NCI-H526 (cell line): ENCODE results near the gene UFC1.

Source experiments
- DNase-seq, 2 experiments: peaks; one replicate each; lab custom pipeline; 2025; lab: John Stamatoyannopoulos, UW

Gene UFC1

DNA sequence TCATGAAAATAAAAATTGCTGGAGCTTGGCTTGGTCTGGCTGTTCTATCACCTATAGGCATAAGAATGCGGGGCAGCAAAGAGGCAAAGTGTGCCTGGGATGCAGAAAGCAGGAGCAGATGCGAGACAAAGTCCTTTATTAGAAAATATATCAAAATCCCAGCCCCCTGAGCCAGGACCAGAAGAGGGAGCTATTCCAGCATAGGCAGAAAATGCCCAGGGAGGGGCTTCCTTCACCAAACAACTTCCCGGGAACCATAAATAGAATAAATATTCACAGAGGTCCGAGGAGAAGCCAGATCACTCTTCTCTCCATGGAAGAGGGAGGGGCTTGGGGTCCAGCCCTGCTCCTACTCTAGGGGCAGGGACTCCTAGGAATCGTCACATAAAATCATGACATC is 17.4 kb downstream of the UFC1 start:
- DNase-seq: no peak

DNA sequence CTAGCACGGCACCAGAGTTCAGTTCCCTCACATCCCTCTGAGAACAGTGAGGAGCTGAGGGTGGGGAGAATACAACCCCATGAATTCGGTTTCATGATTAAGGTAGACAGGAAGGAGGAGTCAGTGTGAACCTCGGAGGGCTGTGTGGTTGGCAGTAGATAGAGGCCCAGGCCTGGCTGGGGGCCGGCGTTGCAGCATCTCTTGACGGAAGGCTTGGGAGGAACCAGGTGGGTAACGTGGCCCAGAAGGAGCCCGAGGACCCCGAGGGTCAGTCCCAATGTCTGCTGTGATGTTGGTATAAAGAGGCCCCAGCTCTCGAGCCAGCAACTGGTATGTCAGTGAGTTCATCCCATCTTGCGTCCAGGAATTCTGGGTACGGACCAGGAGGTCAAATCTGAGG is 17.9 kb downstream of the UFC1 start:
- no peak for DNase-seq

DNA sequence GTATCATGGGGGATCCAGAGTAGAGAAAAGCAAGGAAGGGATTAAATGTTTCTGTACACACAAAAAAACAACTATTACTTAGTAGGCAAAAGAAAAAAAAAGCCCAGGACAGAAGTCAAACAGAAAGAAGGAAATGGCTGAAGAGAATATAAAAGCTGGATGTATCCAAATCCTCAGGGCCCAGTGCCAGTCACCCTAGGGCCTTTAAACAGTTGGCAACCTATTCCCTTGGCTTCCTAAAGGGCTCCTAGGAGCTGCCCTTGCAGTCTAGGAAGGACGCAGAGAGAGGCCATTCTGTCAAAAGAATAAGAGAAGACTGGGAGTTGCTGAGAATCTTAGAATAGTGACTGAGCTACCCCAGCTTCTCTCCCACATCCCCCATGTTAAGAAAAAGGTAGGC is 18.6 kb downstream of the UFC1 start:
- no peak for DNase-seq

DNA sequence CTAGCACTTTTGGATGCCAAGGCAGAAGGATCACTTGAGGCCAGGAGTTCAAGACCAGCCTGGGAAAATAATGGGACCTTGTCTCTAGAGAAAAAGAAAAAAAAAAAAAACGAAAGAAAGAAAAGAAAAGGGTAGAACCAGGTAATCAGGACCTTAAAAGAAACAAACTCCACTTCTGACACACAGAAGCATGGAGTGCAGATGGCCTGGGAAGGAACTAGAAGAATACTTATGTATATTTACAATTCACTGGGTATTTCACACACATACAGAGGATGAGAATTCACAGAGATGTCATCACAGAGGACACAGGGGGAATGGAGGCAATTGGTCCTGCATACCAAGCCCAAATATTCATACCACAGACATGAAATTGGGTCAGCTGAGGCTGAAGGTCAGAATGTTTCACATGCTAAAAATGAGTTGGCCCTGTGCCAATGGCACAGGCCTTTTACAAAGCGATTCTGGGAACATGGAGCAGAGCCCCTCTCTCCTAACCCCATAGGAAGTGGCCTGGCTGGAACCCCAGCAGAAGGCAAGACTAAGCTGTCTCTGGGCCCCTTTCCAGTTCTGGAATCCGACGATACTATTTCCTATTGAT is 19.1 kb downstream of the UFC1 start:
- DNase-seq: no peak

DNA sequence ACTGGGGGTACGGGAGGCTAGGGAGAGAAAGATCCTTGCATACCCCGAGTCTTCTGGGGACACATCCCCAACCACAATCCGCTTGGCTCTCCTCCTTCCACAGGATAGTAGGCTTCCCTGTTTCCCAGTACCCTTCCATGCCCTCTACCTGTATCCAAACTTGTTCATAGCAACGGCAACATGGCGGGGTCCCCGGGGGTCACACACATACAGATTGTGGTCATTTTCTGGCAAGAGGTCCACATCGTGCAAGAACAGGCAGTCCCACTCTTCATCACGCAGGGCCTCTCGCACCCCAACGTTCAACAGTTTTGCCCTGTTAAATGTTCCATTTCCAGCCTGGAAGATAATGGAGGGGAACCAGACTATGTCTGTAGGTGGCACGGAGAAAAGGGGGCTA is 19.9 kb downstream of the UFC1 start:
- DNase-seq: no peak

DNA sequence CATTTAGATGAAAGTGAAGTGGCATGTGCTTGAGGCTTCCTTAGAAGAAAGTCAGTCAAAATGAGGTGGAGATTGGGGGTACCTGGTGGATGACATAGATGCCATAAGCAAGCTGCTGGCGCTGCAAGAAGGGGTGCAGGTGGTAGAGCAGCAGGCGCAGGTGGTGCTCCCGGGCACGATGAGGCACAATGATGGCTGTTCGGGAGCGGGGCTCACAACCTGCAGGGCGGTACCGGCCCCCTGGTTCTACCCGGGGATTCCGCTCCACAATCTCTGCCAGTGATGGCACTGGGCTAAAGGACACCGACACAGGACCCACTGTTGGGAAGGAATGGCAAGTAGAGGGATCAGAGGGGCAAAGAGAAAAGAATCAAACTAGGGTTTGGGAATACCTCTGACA is 21.1 kb downstream of the UFC1 start:
- no peak for DNase-seq

DNA sequence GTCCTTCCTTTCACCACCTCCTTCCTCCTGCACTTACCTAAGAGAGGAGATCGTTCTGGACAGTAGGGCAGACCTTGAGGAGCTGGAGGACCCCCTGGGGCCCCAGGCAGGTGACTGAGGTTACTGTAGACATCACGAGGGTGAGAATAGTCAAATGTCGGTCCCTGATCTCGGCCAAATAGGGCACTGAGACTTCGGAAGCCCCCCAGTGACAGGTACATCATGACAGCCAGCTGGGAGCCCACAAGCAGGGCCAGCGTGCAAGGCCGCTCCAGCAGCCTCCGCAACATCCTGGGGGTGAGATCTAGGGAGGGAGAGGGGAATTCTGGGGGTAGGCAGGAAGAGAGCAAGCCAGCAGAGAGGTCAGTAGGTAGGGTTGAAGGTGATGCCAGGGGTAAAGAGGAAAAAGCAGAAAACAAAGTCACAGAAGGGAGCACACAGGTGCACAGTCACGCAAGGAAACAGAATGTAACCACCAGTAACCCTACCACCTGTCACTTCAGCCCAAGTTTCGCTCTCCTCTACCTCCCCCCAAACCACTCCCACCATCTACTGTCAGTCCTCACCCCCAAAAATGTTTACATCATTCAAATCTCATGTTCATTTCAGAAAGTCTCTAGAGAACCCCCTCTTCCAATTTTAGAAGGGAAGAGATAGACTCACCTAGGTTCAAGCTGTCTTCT is 22.1 kb downstream of the UFC1 start:
- DNase-seq: no peak

DNA sequence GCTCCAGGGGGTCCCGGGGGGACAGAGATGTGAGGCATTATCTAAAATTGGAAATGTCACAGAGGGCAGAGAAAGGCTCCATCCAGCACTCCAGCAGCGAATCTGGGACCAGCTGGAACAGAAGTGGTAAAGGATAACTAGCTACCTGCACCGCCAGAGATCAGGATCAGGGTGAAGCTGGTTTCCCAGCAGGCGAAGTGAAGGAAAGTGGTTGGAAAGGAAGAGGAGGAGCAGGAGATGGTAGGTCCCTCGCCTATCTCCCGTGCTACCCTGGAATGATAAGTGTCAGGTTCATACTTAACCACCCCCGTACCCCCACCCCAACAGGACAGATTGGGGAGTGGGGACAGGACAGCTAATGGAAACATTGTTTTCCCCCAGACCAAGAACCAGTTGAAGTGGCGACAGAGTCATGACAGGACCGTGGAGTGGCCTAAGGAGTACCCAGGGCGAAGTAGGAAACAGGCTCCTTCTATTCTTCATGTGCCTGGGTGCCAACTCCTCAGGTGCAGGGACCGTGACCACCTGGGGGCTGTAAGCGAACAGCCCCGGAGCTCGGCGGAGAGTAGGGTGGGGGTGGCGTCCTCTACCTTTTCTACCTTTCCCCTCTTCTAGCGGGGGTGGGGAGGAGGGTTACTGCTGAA is 22.8 kb downstream of the UFC1 start:
- no peak for DNase-seq

DNA sequence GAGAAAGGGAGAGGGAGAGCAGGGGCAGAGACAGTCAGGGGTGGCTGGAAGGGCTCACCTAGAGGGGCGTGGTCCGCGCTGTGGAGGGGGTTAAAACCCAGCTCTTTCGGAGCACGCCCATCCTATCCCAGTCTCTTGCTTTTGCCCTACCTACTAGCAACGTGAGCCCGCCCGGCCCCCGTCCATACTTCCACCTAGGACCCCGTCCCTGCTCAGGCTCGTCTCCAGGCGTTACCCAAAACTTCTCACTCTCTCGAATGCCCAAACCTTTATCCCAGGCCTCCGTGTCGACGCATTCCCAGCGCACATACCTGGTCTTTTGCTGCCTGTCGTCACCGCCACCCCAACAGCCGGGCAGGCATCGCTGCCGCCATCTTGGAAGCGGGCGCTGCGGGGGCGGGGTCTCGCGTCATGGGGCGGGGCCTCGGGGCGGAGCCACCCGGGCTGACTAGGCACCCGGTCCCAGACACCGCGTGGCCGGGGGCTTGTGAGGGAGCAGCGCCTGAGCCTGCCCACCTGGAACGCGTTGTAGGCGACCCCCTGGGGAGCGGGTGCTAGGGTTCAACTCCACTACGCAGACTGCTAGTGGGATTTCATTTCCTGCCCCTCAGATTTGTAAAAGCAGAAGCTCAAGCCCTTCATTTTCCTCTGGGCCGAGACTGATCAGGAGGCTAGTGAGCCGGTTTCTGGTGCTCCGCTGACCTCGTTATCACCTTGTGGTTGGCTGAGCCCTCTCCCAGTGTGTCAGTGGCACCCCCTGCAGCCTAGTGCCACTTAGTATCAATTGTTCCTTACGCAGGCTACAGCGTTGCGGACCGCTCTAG is 23.5 kb downstream of the UFC1 start, which contains the start of gene B4GALT3:
Gene B4GALT3, minus strand, starts transcription at position 396 of the 824 bp plus-strand sequence. CDS start 1,447 bp downstream, outside the sequence.
- DNase-seq: peak; percentile 92 to 98

DNA sequence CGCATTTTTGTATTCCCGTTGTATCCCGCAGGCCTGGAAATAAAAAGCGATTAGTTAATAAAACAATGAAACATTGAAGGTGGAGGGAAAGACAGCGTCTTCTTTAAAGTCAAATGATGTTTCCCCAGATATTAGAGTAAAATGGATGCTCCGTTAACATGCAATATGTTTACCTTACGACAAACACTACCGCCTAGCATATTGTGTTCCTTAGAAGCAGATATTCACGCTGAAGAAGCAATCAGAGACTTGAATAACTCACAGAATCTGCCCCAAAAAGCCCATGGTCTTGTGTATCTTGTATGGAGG is 24.1 kb downstream of the UFC1 start:
- DNase-seq: no peak

DNA sequence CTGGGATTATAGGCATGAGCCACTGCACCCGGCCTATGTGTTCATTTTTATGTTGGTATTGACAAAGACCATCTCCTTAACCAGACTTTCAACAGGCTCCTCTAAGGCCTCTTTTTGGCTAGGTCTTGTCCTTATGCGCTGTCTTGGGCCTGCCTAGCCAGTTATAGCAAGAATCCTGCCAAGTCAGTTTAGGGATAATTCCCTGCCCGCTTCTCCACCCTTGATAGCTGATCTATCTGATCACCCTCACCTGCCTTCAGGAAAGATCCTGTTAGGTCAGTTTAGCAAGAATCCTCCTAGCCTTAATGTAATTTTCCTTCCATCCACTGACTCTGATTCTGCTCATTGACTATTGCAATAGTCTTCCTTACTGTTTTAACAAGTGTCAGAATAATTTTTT is 25.9 kb downstream of the UFC1 start:
- no peak for DNase-seq

DNA sequence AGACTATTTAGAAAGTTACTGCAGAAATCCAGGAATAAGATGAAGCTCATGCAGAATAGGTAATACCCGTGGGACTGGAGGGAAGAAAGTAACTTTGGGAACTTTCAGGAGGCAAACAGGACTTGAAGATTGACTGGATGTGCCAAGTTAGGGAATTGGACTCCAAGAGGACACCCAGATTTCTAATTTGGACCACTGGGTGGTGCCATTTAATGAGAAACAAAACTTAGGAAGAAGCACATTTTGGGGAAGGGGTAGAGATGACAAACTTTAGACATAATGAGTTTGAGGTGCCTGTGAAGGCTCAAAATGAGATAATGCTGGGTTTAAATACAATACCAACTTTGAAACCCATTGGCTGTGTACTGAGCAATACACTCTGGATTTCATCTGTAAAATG is 26.9 kb downstream of the UFC1 start:
- DNase-seq: peak in 1 of 2 experiments; percentile 44

DNA sequence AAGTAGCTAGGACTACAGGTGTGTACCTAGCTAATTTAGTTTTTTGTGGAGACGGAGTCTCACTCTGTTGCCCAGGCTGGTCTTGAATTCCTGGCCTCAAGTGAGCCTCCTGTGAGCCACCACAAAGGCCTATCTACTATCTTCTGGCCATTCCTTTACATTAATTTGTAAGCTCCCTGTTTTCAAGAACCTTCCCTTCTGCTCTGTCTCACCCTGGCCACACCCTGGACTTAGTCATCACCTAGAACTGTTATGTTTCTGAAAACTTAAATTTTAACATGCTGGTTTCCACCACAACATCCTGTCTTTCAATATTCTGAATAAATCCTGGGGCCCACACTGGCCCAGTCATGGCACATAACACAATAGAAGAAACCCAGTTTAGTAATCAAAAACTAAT is 28.4 kb downstream of the UFC1 start:
- no peak for DNase-seq

DNA sequence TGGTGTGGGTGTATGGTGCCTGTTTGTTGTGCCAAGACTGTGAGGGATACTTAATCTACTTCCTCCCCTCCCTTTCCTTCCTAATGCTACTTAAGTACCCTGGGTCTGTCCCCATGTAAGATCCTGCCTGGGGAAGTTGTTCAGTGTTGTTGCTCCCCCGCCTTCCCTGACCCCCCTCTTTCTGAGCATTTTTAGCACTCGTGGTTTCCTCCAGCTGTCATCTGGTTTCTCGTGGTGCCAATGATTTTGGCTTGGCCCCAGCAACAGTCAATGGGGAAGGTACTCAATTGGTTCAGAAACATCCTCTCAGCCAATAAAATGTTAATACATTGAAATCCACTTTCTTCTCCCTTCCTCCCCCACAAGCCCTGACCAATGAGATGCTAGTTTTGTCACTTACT is 31.5 kb downstream of the UFC1 start:
- DNase-seq: no peak

DNA sequence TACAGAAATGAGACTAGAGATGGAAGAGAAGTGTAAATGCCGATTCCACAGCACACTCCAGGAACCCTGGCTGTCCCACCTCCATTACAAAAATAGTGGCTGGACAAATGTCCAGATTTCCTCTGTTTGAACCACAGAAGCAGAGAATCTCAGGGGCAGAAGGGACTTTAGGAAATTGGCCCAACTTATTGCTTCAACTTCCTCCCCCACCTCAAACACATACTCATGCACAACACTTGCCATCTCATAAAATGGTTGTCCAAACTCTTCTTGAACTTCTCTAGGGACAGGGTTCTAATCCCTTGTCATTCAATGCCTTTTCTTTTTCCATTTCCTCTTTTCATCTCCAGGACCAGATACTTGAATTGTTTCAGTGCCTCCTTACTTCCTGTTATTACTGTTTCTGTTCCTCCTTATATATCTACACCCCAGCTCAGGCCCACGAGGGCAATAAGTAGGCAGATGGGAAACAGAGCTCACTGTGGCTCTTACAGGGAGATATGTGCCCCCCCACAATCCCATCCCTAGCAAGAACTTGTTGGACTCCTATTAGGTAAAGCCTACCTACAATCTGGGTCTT is 32.0 kb downstream of the UFC1 start:
- DNase-seq: no peak

DNA sequence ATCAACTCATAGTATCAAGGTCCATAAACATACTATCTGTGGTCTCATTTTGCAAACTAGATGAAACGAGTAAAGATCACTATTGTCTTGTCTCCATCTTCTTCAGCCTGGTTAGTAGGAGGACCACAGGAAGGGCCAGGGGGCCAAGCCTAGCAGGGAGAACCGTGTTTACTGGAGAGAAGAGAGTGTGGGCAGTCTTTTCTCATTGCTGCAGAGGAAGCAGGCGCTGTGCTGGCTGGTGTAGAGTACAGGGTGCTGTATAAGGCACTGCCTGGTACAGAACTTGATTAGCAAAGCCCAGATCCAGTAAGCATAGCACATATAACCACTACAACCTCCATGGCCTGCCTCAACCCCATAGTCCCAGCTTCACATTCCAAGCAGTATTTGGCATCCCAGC is 33.5 kb downstream of the UFC1 start:
- DNase-seq: no peak

DNA sequence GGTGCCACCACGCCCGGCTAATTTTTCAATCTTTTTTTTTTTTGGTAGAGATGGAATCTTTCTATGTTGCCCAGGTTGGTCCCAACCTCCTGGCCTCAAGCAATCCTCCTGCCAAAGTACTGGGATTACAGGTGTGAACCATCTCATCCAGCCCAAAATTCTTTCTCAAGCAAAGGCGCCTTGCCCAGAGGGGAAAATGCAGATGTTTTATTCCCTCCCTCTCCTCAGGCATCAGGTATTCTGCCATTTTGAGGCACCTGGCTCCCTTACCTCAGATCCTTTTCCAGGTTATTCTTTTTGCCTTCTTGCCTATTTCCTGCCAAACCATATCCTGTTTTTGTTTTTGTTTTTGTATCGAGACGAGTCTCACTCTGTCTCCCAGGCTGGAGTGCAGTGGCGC is 34.6 kb downstream of the UFC1 start:
- no peak for DNase-seq

DNA sequence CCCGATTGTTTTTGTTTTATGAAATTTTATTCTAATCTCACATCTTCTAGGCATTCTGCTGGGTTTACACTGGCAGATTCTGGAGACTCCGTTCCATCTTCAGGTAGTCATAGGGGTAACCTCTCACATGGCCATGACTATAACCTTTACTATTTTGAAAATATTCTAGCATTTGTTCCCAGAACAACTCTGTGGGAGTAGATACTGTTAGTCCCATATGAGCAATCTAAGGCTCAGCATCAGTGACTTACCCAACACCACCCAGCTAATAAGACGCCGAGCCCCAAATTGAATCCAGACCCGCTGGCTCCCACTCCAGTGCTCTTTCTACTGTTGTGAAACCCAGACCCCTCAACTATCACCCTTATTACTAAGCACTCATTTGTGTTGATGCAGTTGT is 35.3 kb downstream of the UFC1 start:
- DNase-seq: no peak

DNA sequence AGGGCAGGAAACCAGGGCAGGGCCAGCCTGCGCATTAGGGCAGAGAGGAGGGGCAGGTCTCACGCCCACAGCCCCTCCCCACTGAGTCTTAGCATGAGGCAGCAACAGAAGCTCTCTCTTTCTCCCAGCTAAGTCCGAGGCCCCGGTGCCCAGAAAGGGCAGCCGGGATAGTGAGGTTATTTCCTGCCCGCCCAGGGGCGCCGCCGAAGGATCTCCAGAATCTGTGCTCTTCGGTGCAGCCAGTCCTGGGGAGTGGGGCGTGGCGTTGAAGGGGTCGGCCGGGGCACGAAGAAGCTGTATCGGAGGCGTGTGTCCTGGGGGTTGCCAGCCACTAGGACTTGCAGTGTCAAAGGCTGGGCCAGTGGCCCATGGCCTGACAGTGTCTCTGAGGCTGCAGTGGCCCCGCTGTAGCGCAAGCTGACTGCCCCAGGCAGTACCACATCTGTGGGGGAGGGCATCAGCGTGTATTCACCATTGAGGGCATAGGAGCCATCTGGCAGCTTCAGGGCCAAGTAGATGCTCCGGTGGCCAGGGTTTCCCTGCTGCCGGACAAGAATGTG is 37.3 kb downstream of the UFC1 start:
- DNase-seq: no peak

DNA sequence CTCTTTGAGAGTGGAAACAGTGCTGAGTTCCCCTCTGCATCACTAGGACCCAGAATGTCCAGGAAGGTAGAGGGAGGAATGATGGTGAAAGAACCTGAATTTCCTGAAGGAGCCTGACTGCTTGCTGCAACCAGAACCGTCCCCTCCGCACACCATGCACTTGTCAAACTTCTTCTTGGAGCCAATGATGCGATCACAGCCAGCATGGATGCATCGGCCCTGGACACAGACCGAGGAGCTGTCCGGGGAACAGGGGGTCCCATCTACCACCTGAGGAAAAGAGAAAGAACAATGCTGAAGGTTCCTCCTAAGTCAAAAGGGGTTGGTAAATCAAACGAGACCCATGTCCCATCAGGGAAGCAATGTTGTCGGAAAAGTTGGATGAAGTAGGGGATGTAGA is 38.2 kb downstream of the UFC1 start:
- DNase-seq: no peak

DNA sequence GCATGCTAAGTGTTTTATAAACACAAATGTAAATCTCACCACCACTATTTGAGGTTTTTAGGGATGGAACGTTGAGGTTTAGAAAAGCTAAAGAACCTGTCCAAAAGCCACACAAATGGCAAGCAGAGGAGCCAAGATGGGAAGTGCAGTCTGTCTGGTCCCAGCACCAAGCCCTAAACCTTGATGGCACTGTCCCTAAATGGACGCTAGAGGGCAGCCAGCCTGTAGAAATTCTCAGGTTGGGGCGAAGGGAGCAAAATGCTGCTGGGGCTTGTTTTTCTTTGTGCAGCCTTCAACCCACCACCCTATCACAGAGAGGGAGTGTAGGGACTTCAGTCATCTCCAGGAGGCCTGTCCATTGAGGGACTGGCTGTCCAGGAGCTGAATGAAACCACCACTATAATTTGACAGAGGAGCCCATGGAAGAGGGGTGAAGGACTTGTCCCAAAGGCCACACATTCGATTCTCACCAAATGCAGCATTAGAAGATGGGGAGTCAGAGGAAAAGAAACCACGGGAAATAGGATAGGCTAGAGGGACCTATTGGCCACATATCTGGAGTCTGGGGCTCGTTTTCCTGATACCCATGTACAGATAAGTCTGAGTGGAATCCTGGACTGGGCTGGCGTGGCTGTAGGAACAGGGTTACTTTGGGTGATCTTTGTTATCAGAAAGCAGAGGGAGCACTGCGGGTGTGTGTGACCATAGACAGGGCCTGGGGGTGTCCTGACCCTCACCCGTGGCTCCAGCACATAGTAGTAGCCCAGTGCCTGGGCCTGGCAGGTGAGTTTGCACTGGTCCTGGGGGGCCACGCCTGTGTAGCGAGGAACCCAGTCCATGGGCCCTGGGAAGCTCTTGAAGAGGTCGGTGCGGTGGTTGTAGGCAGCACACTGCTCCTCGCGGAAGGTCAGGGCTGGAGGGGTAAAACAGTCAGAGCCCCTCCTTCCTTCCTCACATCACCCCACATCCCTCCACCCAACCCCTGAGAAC is 39.0 kb downstream of the UFC1 start:
- DNase-seq: peak; percentile 81 to 95
